Loucy (cell line): Measurements from ENCODE around the gene QPRT.

ENCODE experiments used
- CTCF ChIP-seq: fragments of 200-600 bp; sonication (generic); conservative IDR thresholded peaks from 2 replicates; pipeline ENCODE4 v1.5.1; 2014; ENCODE audit warnings: mild to moderate bottlenecking, antibody characterized with exemption, low read length
- EZH2phosphoT487 ChIP-seq: fragments of 200-600 bp; IDR thresholded peaks from 2 replicates; pipeline ENCODE4 v1.6.1; 2018; ENCODE audit warnings: antibody characterized with exemption, mild to moderate bottlenecking, moderate library complexity, borderline replicate concordance

- TF ChIP-seq CTCF, result no peak
- no peak for TF ChIP-seq EZH2phosphoT487
Observed at GRCh38 chr16:29719063-29719462, 40.1 kb downstream of the QPRT start.
